Right ventricle myocardium inferior (tissue), 1 donor: Measurements from ENCODE around the gene ZNRF1. TPM values are rescaled to one million over a fixed set of nuclear protein-coding genes. Genes with fewer than 3 reads are reported as not detected.

Experiments used
- ATAC-seq: fragments of 200-7000 bp; cut with Tn5 transposase; one replicate; pipeline ENCODE4 v1.9.1; 2020; ENCODE audit warnings: mild to moderate bottlenecking, moderate library complexity
- DNase-seq: peaks from one replicate; pipeline ENCODE4 v3.0.0; 2021; ENCODE audit errors: missing footprints
- intact Hi-C: fragments of 100-400 bp; cut with DNase I; formaldehyde crosslinking; loops from one replicate; pipeline ENCODE4 v1.11.0; 2022
- total RNA-seq: library from RNA; stranded (reverse); fragmentation: NEBNext Ultra II Directional; extraction: Animal tissue kit (Norgen Biotek cat#: 25700); gene quantifications from one replicate; pipeline ENCODE4 v1.2.1, GENCODE V29; 2021
- donor health status: DM: no; HTN: yes; CAD: no; lungs with severe emphysema.

Gene ZNRF1
- total RNA-seq, 1 donor from 2014 or later = 27.2 TPM

- ATAC-seq = peak; percentile 99
- DNase-seq = peak; percentile 98
- intact Hi-C loops = no loop called here
Measured at GRCh38 chr16:75148311-75149195, 149.7 kb downstream of the ZNRF1 start, which contains the start of gene ZFP1. Gene ZFP1, plus strand, starts transcription at chr16:75148524. Its CDS starts 4,428 bp downstream, at chr16:75152952.

- ATAC-seq = no peak
- no peak for DNase-seq
- intact Hi-C loops = no loop called here
Measured at GRCh38 chr16:75151798-75152197, 153.0 kb downstream of the ZNRF1 start.

GRCh38 chr16:75152635-75153034, 153.8 kb downstream of the ZNRF1 start:
- no peak for ATAC-seq
- intact Hi-C loops = no loop called here
- DNase-seq = no peak

- intact Hi-C loops = no loop called here
- ATAC-seq = no peak
- DNase-seq = no peak
Measured at GRCh38 chr16:75160386-75160785, 161.6 kb downstream of the ZNRF1 start.

Other genes starting within 250 kb of the ZNRF1 start
- 0.32 TPM for gene FA2H, start 224.2 kb upstream of the ZNRF1 start, total RNA-seq
- 47.8 TPM for gene WDR59, start 13.9 kb upstream of the ZNRF1 start, total RNA-seq
- 71.8 TPM for gene LDHD, start 117.8 kb downstream of the ZNRF1 start, total RNA-seq
- 5.8 TPM for gene ZFP1, start 149.5 kb downstream of the ZNRF1 start, total RNA-seq
- gene CTRB2, start 208.1 kb downstream of the ZNRF1 start, total RNA-seq = not detected
- not detected for gene CTRB1, start 220.0 kb downstream of the ZNRF1 start, total RNA-seq